Adrenal gland (tissue), 12 donors: ENCODE measurements around the gene RFFL. TPM values are rescaled to one million over a fixed set of nuclear protein-coding genes. Genes with fewer than 3 reads are reported as not detected.
A peak's percentile ranks its signal among the peaks of the same experiment; 100 is the strongest.

Source experiments
- DNase-seq, 7 donors: peaks; one replicate each; pipeline ENCODE4 v3.0.0-alpha.2; 2019 to 2020
- H3K27ac ChIP-seq, 5 donors: fragments of 200-600 bp; sonication (generic) in 4 of 5; 1 replicate in 3 of 5; 2 replicates in 2 of 5; pipeline versions ENCODE4 v1.5.1 to v1.8.0; 2016 to 2020; ENCODE audit warnings: mild to moderate bottlenecking in 1 of 5
- H3K27me3 ChIP-seq: fragments of 200-600 bp; 2 replicates; pipeline ENCODE4 v1.8.0; 2021
- H3K36me3 ChIP-seq, 2 donors: fragments of 200-600 bp; replicated peaks in 1 of 2; 1 replicate in 1 of 2; 2 replicates in 1 of 2; pipeline versions ENCODE4 v1.5.1 to v1.8.0; 2018 to 2022
- H3K4me1 ChIP-seq, 2 donors: fragments of 200-600 bp; replicated peaks in 1 of 2; 1 replicate in 1 of 2; 2 replicates in 1 of 2; pipeline versions ENCODE4 v1.5.1 to v1.8.0; 2018 to 2021
- H3K4me3 ChIP-seq, 4 donors: fragments of 200-600 bp; sonication (generic) in 3 of 4; one replicate each; pipeline ENCODE4 v1.5.1; 2016 to 2018
- H3K9me3 ChIP-seq, 3 donors: fragments of 200-600 bp; sonication (generic) in 1 of 3; replicated peaks in 1 of 3; 1 replicate in 2 of 3; 2 replicates in 1 of 3; pipeline versions ENCODE4 v1.5.1 to v1.8.0; 2016 to 2021
- POLR2A ChIP-seq, 2 donors: fragments of 450-650 bp; IDR thresholded peaks; one replicate each; pipeline ENCODE4 v1.6.1; 2017; ENCODE audit warnings: antibody characterized with exemption in 2 of 2, mild to moderate bottlenecking in 2 of 2, moderate library complexity in 1 of 2
- WGBS, 4 donors: extraction: QIAGEN DNeasy Blood & Tissue Kit in 2 of 4; methylation state at CpG; one replicate each; pipeline versions ENCODE4 v1.1.5 to v1.1.7; 2013 to 2017; 5-methylcytosine and 5-hydroxymethylcytosine counted together
- intact Hi-C, 2 donors: fragments of 100-400 bp; cut with DNase I; formaldehyde crosslinking; loops; one replicate each; pipeline versions ENCODE4 v1.14.1 to v1.15.0; 2022 to 2023
- polyA plus RNA-seq, 3 donors: library from polyadenylated mRNA; stranded (reverse); fragments of 200-250 nt in 2 of 3; fragments of 350-450 nt in 1 of 3; fragmentation: Illumina TruSeq in 1 of 3; extraction: RNeasy Lipid Tissue Mini Kit (QIAGEN cat#74804) in 1 of 3; gene quantifications; one replicate each; pipeline ENCODE4 v1.2.3, GENCODE V29; 2013 to 2014
- total RNA-seq, 9 donors: library from RNA; depleted of rRNA in 4 of 9; stranded (reverse); fragments of >200 nt in 4 of 9; fragments of 120-200 nt in 1 of 9; fragmentation: NEBNext Ultra II Directional in 1 of 9; extraction: Animal tissue kit (Norgen Biotek cat#: 25700) in 1 of 9; gene quantifications; one replicate each; pipeline versions ENCODE4 v1.1.0 to v1.2.4, GENCODE V29; 2013 to 2023
- TF ChIP-seq, protein P1 (sequence below), 6 experiments: fragments of 450-650 bp in 4 of 6; fragments of 200-600 bp in 2 of 6; sonication (generic) in 1 of 6; IDR thresholded peaks; 1 replicate in 5 of 6; 2 replicates in 1 of 6; pipeline versions ENCODE4 v1.5.1 to v1.8.0; 2016 to 2021; ENCODE audit warnings: antibody characterized with exemption in 6 of 6, mild to moderate bottlenecking in 2 of 6, moderate library complexity in 1 of 6
- donor health status: healthy with polysubstance abuse.
- donor health status: Bipolar disorder and iron deficiency.
- donor health status: DM: yes; HTN: yes; CAD: no.
- donor health status: DM: no; HTN: no; CAD: no.
- donor health status: DM: no; HTN: no; CAD: no.
- donor health status: DM: yes; HTN: yes; CAD: no.

The RFFL gene
- total and polyA plus RNA-seq, 12 donors, result 2.5 to 24.4 (median 16.3) TPM

DNA sequence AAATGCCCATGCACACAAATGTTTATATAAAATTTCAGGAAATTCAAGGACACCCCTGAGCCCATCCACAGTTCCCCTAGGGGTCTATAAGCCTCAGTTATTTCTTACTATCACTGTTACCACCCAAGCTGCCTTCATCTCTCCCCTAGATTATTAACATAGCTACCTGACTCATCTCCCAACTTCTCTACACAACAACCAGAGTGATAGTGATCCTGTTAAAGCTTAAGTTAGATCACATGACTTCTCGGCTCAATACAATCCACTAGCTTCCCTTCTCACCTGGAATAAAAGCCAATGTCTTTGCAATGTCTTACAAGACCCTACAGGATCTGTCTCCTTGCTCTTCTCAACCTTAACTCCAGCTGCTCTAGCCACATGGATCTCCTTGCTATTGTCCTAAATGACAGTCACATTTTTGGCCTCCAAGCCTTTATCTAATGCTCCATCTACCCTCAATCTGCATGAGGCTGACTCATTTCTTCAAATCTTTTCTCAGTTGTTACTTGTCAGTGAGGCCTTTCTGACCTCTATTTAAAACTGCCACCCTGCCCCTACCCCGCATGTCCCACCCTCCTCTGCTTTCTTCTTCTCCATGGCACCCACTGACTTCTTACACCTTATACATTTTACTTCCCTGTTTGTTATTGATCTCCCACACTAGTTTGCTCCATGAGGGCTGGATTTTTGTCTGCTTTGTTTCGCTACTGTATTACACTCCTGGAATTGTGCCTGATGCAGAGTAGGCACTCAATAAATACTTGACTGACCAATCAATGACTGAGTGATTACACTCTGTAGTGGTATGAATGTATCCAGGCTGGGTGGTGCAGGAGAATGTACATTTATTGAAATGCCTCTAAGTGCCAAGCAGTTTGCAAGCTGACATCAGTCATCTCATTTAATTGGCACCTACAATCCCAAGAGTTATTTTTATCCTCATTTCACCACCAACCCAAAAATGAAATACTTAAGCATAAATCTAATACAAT lies 88.4 kb downstream of the RFFL start:
- Histone ChIP-seq H3K4me1 (peaks cover 7% of the 10 kb centered on the region in 2 donors), H3K27me3 (no peaks in the 10 kb centered on the region), H3K27ac (no peak overlapping the region), H3K9me3 (no peaks in the 10 kb centered on the region), H3K36me3 (no peaks in the 10 kb centered on the region), H3K4me3 (no peak overlapping the region)
- WGBS, 4 donors, result 82 to 88% (median 85%) methylated on average over 3 of the region's 3 CpGs
- DNase-seq, result no peak
- intact Hi-C loops, result no loop called here
- TF ChIP-seq, protein P1, sequence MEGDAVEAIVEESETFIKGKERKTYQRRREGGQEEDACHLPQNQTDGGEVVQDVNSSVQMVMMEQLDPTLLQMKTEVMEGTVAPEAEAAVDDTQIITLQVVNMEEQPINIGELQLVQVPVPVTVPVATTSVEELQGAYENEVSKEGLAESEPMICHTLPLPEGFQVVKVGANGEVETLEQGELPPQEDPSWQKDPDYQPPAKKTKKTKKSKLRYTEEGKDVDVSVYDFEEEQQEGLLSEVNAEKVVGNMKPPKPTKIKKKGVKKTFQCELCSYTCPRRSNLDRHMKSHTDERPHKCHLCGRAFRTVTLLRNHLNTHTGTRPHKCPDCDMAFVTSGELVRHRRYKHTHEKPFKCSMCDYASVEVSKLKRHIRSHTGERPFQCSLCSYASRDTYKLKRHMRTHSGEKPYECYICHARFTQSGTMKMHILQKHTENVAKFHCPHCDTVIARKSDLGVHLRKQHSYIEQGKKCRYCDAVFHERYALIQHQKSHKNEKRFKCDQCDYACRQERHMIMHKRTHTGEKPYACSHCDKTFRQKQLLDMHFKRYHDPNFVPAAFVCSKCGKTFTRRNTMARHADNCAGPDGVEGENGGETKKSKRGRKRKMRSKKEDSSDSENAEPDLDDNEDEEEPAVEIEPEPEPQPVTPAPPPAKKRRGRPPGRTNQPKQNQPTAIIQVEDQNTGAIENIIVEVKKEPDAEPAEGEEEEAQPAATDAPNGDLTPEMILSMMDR (IDR thresholded peaks at IDR 0.05), result no peak
- TF ChIP-seq POLR2A (IDR thresholded peaks at IDR 0.05), result no peak

DNA sequence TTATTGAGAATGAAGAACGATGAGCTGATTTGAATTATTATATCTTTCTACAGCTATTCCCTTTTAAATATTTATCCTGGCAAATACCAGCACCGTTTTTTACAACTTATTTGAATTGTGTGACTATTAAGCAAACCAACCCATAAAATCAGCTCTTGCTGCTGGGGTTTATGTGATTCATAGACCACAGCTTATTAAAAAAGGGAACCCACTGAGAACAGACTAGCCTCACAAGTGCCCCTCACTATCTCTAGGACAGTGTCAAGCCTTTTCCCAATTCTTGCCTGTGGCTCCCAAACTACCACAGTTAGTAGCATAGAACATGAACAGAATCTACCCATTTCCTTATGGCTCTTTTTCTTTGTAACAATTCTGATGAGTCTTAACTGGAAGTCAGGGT lies 89.3 kb downstream of the RFFL start:
- Histone ChIP-seq H3K27me3 (no peaks in the 10 kb centered on the region), H3K9me3 (no peaks in the 10 kb centered on the region), H3K27ac (no peak overlapping the region), H3K36me3 (no peaks in the 10 kb centered on the region), H3K4me3 (no peak overlapping the region), H3K4me1 (no peaks in the 10 kb centered on the region)
- TF ChIP-seq, protein P1 (IDR thresholded peaks at IDR 0.05), result no peak
- no peak for TF ChIP-seq POLR2A (IDR thresholded peaks at IDR 0.05)
- no peak for DNase-seq
- intact Hi-C loops, result no loop called here
- 19 to 55% (median 30%) methylated on average over 2 of the region's 2 CpGs for WGBS, 4 donors

GRCh38 chr17:34961093-34961911 lies 102.2 kb downstream of the RFFL start, which contains the start of the genes CCT6B and ZNF830:
CCT6B (minus strand) TSS chr17:34961460; CDS start chr17:34961393, 67 bp downstream.
ZNF830 (plus strand) TSS chr17:34961540; CDS start chr17:34961567, 27 bp downstream.
- TF ChIP-seq, protein P1 (IDR thresholded peaks at IDR 0.05), result peak in 1 of 6 experiments; percentile 1
- peak; percentile 61 to 80 for TF ChIP-seq POLR2A (IDR thresholded peaks at IDR 0.05)
- peaks cover 0 to 23% of the 10 kb centered on the region in 2 donors for H3K36me3 ChIP-seq
- peak; percentile 93 to 98 (median 93) for DNase-seq
- H3K27me3 ChIP-seq, result no peaks in the 10 kb centered on the region
- WGBS, 4 donors, result 0 to 1% (median 1%) methylated on average over 23 to 65 of the region's 65 CpGs
- intact Hi-C loops, result no loop called here
- no peaks in the 10 kb centered on the region for H3K9me3 ChIP-seq
- peak within 1 kb of the TSS; percentile 76 to 96 (median 91) for H3K27ac ChIP-seq
- H3K4me3 ChIP-seq, result peak within 1 kb of the TSS; percentile 62 to 91 (median 82)
- peaks cover 8 to 25% of the 10 kb centered on the region in 2 donors for H3K4me1 ChIP-seq

DNA sequence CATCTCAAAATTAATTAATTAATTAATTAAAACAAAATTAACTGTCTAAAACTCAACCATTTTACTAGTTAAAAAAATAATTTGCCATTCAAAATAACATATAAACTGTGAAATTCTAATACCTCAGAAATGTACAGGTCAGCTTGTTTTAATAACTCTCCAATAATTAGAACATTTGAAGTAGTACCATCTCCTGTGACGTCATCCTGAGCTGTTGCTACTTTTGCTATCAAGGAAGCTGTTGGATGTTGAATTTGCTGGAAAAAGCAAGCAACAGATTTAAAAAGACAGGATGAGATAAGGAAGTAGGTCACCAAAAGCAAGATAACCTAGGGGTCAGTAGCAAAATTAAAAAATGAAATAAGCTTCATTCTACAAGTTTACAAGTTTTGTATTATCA lies 105.1 kb downstream of the RFFL start:
- TF ChIP-seq, protein P1 (IDR thresholded peaks at IDR 0.05), result no peak
- no peak for TF ChIP-seq POLR2A (IDR thresholded peaks at IDR 0.05)
- Histone ChIP-seq H3K4me3 (no peak overlapping the region), H3K4me1 (peaks cover 8 to 21% of the 10 kb centered on the region in 2 donors), H3K27ac (no peak overlapping the region), H3K36me3 (no peaks in the 10 kb centered on the region), H3K27me3 (no peaks in the 10 kb centered on the region), H3K9me3 (no peaks in the 10 kb centered on the region)
- DNase-seq, result no peak
- 21 to 31% (median 28%) methylated on average over 1 of the region's 1 CpG for WGBS, 4 donors
- intact Hi-C loops, result no loop called here
